LNCaP clone FGC (cell line): Measurements from ENCODE around the gene DCTN5.

Experiments used
- DNase-seq: peaks from one replicate; pipeline ENCODE4 v3.0.0-alpha.2; 2011; ENCODE audit warnings: low read depth
- H3K4me3 ChIP-seq: 2 replicates; pipeline ENCODE4 v1.5.1; 2011; ENCODE audit warnings: mild to moderate bottlenecking, low read depth, low read length, control low read depth
- TF ChIP-seq, protein P1 (sequence below): IDR thresholded peaks from 2 replicates; pipeline ENCODE4 v1.5.1; 2012; ENCODE audit warnings: mild to moderate bottlenecking; ENCODE audit not compliant: control insufficient read depth, insufficient read depth; ENCODE audit errors: extremely low read depth

DCTN5 gene

DNA sequence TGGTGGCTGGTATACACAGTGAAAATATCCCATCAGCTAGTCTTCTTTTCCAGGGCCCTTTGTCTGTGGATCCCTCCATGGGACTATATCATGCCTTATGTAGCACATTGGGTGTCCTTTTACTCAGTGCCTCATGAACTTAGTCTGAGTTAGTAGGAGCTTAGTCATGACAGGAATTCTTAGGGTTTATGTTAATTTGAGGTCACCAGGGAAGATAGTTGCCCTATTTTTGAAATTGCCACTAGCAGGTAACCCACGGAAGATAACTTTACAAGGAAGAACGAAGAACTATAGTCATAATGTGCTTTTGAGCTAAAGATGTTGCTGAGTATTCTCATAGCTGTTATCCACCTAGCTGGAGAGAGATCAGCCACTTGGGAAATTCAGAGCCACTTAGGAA, 22.7 kb downstream of the DCTN5 start:
- TF ChIP-seq, protein P1, sequence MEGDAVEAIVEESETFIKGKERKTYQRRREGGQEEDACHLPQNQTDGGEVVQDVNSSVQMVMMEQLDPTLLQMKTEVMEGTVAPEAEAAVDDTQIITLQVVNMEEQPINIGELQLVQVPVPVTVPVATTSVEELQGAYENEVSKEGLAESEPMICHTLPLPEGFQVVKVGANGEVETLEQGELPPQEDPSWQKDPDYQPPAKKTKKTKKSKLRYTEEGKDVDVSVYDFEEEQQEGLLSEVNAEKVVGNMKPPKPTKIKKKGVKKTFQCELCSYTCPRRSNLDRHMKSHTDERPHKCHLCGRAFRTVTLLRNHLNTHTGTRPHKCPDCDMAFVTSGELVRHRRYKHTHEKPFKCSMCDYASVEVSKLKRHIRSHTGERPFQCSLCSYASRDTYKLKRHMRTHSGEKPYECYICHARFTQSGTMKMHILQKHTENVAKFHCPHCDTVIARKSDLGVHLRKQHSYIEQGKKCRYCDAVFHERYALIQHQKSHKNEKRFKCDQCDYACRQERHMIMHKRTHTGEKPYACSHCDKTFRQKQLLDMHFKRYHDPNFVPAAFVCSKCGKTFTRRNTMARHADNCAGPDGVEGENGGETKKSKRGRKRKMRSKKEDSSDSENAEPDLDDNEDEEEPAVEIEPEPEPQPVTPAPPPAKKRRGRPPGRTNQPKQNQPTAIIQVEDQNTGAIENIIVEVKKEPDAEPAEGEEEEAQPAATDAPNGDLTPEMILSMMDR = no peak
- no peak overlapping the region for H3K4me3 ChIP-seq
- DNase-seq = no peak

DNA sequence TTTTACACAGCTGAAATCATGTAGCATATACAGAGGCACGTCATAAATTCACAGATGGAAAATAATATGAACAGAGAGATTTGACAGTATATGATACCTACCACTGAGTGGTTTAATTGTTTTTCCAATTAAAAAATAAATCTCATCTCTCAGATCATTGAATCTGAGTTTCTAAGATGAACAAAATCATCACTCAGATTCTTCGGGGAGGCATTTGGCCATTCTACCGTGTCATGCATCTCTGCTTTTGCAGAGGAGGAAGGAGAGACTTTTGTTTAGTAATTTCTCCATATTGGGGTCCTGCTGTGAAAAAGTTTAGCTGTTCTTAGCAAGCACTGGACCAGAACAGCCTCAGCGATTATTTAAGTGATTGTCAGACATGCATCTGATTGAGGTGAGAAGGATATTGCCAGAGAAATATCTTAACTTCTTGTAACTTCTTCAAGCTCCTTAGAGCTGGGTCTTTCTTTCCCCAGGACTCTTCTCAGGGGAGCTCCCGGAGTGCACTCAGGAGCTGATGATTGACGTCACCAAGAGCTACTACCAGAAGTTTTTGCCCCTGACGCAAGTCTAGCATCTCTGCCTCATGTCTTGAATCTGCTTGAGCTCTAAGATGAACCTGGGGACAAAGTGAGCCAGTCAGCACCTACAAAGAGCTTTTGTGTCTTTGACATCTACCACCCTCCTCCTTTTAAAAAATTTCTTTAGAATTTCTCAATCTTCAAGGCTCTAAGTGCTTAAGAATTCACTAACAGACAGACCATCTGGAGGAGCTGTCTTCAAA, 25.5 kb downstream of the DCTN5 start:
- H3K4me3 ChIP-seq = no peak overlapping the region
- no peak for DNase-seq
- TF ChIP-seq, protein P1 = no peak

DNA sequence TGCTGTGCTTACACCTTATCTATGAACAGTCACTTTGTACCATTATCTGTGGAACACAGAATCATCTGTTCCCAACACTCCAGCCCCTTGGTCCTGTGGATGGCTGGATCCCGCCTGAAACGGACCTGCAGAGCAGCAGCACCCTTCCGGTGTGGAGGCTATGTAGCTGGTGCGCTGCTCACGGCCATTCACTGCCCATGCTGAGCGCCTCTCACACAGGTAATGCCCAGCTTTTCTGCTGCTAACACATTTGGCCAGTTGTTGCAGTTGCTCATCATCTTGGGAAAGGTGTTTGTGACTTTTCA, 26.0 kb downstream of the DCTN5 start:
- no peak overlapping the region for H3K4me3 ChIP-seq
- TF ChIP-seq, protein P1 = no peak
- DNase-seq = no peak

DNA sequence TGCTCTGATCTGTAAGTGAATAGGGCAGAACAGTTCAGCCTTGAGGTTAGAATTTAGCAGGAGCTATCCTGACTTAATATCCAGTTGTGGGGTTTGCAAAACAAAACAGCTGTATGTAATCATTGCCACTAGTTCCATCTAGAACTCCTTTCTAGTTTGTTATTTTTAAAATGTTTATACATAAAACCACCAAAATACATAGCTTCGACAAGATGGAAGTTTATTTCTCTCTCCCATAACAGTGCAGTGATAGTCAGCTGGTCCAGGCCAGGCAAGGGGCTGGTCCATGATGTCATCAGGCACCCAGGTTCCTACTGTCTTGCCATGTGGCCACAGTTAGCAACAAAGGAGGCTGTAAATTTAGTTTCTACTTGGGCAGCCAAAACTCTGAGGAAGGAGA, 27.0 kb downstream of the DCTN5 start:
- H3K4me3 ChIP-seq = no peak overlapping the region
- no peak for DNase-seq
- TF ChIP-seq, protein P1 = no peak

DNA sequence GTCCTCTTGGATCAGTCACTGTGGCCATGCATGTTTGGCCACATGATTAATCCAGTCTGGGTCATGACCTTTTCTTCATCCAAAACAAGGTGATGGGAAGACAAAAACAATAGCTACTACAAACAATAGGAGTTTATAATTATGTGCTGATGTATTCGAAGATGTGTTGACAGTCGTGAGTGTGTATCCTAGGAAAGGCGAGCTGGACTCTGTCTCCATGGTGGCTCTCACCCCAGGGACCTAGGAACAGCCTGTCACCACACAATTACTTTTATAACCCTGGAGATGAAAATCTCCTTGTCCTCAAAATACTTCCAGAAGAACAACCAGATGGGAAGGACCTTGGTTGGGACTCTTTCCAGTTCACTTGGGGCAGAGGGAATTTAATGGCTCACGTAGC, 27.6 kb downstream of the DCTN5 start:
- TF ChIP-seq, protein P1 = no peak
- no peak overlapping the region for H3K4me3 ChIP-seq
- DNase-seq = no peak

DNA sequence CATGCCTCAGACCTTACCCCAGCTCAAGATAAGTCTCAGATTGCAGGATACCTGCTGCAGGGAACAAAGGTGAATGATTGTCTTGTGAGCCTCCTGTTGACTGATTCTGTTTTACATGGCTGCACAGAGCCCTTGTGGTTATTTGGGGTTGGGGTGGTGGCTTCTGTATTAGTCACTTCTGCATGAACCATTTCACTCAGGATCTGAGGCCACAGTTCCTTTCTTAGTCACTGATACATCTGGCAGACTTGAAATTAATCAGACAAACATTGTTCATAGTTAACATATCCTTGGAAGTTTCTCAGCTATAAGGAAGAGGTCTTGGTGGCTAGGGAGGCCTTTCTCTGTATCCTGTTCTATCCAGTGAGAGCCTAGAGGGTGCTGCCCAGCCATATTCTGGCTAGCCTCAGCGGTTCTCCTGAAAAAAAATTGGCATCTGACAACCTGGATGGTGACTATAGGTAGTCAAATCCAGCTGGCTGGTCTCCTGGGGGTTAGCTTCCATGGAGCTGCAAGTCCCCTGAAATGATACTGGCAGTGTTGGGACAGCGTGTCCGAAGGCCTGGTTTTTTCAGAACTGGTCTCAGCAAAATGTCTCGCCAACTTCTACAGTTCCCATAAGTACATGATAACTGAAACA, 29.0 kb downstream of the DCTN5 start:
- H3K4me3 ChIP-seq = no peak overlapping the region
- DNase-seq = no peak
- TF ChIP-seq, protein P1 = no peak

DNA sequence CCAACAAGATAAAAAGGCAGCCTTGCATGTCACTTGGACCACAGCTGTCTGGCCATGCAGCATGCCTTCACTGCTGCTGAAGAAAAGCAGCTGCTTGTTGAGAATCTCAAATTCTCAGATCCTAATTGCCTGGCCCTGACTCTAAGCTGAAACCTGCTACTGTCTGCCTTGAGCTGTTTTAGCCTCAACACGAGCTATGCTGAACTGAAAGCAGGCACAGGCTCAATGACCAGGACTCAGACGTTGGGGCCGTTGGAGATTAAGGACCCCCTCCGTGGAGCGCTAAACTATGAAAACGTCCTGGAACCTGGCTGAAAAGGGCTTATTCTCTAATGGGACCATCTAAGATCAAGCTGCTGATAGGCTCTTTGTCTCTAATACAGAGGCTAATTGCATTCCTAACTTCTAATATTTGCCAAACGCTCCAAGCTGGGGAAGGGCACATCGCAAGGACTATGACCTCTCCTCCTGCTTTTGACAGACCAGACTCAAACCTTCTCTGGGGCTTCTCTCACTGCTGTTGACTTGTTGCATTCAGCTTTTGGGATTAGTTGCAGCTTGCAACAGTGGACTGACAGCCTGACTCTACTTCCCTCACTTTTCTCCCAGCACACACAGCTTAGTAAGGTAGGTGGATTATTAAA, 32.8 kb downstream of the DCTN5 start:
- DNase-seq = no peak
- TF ChIP-seq, protein P1 = no peak
- no peak overlapping the region for H3K4me3 ChIP-seq
